ENCODE results near the gene KIAA0040.

The KIAA0040 gene

DNA sequence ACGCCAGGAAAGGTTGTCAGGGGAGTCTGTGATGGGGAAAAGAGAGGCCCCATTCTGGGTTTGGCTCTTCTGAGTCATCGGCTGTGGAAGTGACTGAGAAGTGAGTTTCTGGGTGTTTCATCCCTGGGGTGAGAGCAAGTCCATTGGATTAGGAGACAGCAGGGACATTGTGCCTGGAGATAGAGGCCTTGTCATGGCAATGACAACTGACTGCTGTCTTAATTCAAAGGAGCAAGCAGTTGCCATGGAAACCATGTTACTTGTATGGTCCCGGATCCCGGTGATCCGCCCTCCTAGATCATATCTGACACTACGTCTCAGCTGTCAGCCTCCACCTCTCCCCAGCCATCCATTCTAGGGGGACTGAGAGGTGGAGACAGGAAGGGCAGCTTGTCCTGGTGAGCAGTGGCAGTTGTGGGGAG lies 34.4 kb downstream of the KIAA0040 start:
- no peaks in the 10 kb centered on the region for H4K20me1 ChIP-seq (ENCODE audit: insufficient read depth)
- H3K4me2 ChIP-seq: no peak overlapping the region
- no peak overlapping the region for H3K27ac ChIP-seq
- peaks cover 26% of the 10 kb centered on the region for H3K4me1 ChIP-seq (ENCODE audit: low read depth, poor library complexity, severe bottlenecking)
- no peak overlapping the region for H3K4me3 ChIP-seq (IDR thresholded peaks at IDR 0.05; ENCODE audit: insufficient read depth, low read depth, low read length)
- no peak overlapping the region for H3K9ac ChIP-seq
- no peaks in the 10 kb centered on the region for H3K27me3 ChIP-seq (ENCODE audit: insufficient read depth, low read depth)
- H2AFZ ChIP-seq (ENCODE audit: low read depth): no peak overlapping the region
- no peaks in the 10 kb centered on the region for H3K79me2 ChIP-seq (ENCODE audit: insufficient read depth, low read depth)
- TF ChIP-seq CTCF (conservative IDR thresholded peaks at IDR 0.05; ENCODE audit: low read depth, low read length): no peak
- H3K36me3 ChIP-seq (ENCODE audit: insufficient read depth): no peaks in the 10 kb centered on the region

GRCh38 chr1:175157200-175157599 lies 35.4 kb downstream of the KIAA0040 start:
- Histone ChIP-seq H3K4me3 (IDR thresholded peaks at IDR 0.05; ENCODE audit: insufficient read depth, low read depth, low read length) (no peak overlapping the region), H3K79me2 (ENCODE audit: insufficient read depth, low read depth) (no peaks in the 10 kb centered on the region), H4K20me1 (ENCODE audit: insufficient read depth) (no peaks in the 10 kb centered on the region), H3K4me1 (ENCODE audit: low read depth, poor library complexity, severe bottlenecking) (peaks cover 28% of the 10 kb centered on the region), H2AFZ (ENCODE audit: low read depth) (no peak overlapping the region), H3K27me3 (ENCODE audit: insufficient read depth, low read depth) (no peaks in the 10 kb centered on the region), H3K4me2 (no peak overlapping the region), H3K27ac (no peak overlapping the region), H3K36me3 (ENCODE audit: insufficient read depth) (no peaks in the 10 kb centered on the region), H3K9ac (no peak overlapping the region)
- no peak for TF ChIP-seq CTCF (conservative IDR thresholded peaks at IDR 0.05; ENCODE audit: low read depth, low read length)

DNA sequence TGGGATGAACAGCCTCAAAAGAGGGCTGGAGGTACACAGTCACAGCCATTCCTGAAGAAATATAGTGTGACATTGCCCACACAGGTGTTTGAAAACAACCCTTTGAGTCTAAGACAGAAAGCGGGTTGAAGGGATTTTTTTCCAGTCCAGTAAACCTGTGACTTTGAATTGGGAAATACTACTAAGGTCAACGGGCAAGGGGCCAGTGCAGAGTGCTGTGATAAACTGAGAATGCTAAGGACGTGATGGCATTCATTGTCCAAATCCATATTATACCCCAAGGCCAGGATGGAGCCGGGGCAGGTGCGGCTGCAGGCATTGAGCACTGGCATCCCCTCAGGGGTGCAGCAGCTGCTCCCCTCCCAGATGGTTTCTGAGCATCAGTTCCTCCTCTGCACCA lies 36.6 kb downstream of the KIAA0040 start:
- Histone ChIP-seq H3K27me3 (ENCODE audit: insufficient read depth, low read depth) (no peaks in the 10 kb centered on the region), H3K4me3 (IDR thresholded peaks at IDR 0.05; ENCODE audit: insufficient read depth, low read depth, low read length) (no peak overlapping the region), H3K27ac (no peak overlapping the region), H3K4me1 (ENCODE audit: low read depth, poor library complexity, severe bottlenecking) (peaks cover 28% of the 10 kb centered on the region), H3K79me2 (ENCODE audit: insufficient read depth, low read depth) (no peaks in the 10 kb centered on the region), H3K4me2 (peak overlapping the region; percentile 38; the same call in 1 of the 2 replicates), H4K20me1 (ENCODE audit: insufficient read depth) (no peaks in the 10 kb centered on the region), H3K9ac (no peak overlapping the region), H2AFZ (ENCODE audit: low read depth) (no peak overlapping the region), H3K36me3 (ENCODE audit: insufficient read depth) (no peaks in the 10 kb centered on the region)
- TF ChIP-seq CTCF (conservative IDR thresholded peaks at IDR 0.05; ENCODE audit: low read depth, low read length): no peak

DNA sequence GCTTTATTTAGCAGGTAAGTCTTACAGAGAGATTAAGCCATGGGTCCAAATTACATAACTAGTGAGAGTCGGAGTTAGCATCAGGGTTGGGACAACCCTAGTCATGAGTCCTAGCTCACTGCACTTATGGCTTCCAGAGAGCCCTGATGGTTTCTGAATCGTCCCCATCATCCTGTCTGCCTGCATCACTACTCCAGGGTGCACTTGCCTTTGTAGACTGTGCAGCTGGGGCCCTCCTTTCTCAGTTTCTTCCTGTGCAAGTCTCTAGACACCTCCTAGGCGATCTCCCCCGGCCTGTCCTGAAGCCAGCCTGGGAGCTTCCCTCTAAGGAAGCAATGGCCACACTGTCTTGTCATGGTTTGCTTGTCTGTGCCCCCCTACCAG lies 37.1 kb downstream of the KIAA0040 start:
- no peak overlapping the region for H3K27ac ChIP-seq
- peak overlapping the region; percentile 38 for H3K4me2 ChIP-seq
- TF ChIP-seq CTCF (conservative IDR thresholded peaks at IDR 0.05; ENCODE audit: low read depth, low read length): no peak
- no peak overlapping the region for H2AFZ ChIP-seq (ENCODE audit: low read depth)
- H3K4me1 ChIP-seq (ENCODE audit: low read depth, poor library complexity, severe bottlenecking): peaks cover 28% of the 10 kb centered on the region
- H3K36me3 ChIP-seq (ENCODE audit: insufficient read depth): no peaks in the 10 kb centered on the region
- no peak overlapping the region for H3K9ac ChIP-seq
- no peak overlapping the region for H3K4me3 ChIP-seq (IDR thresholded peaks at IDR 0.05; ENCODE audit: insufficient read depth, low read depth, low read length)
- no peaks in the 10 kb centered on the region for H3K27me3 ChIP-seq (ENCODE audit: insufficient read depth, low read depth)
- no peaks in the 10 kb centered on the region for H4K20me1 ChIP-seq (ENCODE audit: insufficient read depth)
- no peaks in the 10 kb centered on the region for H3K79me2 ChIP-seq (ENCODE audit: insufficient read depth, low read depth)

Measured in KMS-11 (cell line).